Cardiac muscle cell (in vitro differentiated cells and primary cell): ENCODE results near the gene AUH. TPM values are rescaled to one million over a fixed set of nuclear protein-coding genes. Genes with fewer than 3 reads are reported as not detected.

Source experiments
- DNase-seq, 2 donors: peaks; one replicate each; pipeline versions ENCODE4 v3.0.0 to v3.0.0-alpha.2; 2010 to 2017; ENCODE audit warnings: low read depth in 1 of 2, low spot score in 1 of 2
- H3K27ac ChIP-seq: fragments of 200-600 bp; sonication (generic); 2 replicates; pipeline ENCODE4 v1.5.1; 2016
- H3K27me3 ChIP-seq: fragments of 200-600 bp; sonication (generic); 2 replicates; pipeline ENCODE4 v1.6.0; 2016; ENCODE audit warnings: control low read depth
- H3K36me3 ChIP-seq: fragments of 200-600 bp; sonication (generic); 2 replicates; pipeline ENCODE4 v1.5.1; 2016; ENCODE audit warnings: control low read depth
- H3K4me1 ChIP-seq: fragments of 200-600 bp; sonication (generic); 2 replicates; pipeline ENCODE4 v1.8.1; 2017; ENCODE audit warnings: low read depth, mild to moderate bottlenecking, mixed run types
- H3K4me3 ChIP-seq: fragments of 200-600 bp; sonication (generic); 2 replicates; pipeline ENCODE4 v1.5.1; 2016; ENCODE audit warnings: mild to moderate bottlenecking
- H3K9me3 ChIP-seq: fragments of 200-600 bp; sonication (generic); 2 replicates; pipeline ENCODE4 v1.5.1; 2017; ENCODE audit warnings: low read depth, mild to moderate bottlenecking, control low read depth
- polyA plus RNA-seq: library from polyadenylated mRNA; unstranded; fragments of >200 nt; fragmentation: Nextera tagmentation; extraction: Ambion mirVana; gene quantifications from 2 replicates; pipeline ENCODE4 v1.2.1, GENCODE V29; 2016
- total RNA-seq: library from RNA; depleted of rRNA; stranded (reverse); fragments of >200 nt; gene quantifications from 2 replicates; pipeline ENCODE4 v1.2.3, GENCODE V29; 2016
- TF ChIP-seq, protein P1 (sequence below): IDR thresholded peaks from 2 replicates; pipeline ENCODE4 v1.5.1; 2012; ENCODE audit warnings: low read depth, mild to moderate bottlenecking, low read length

Gene AUH
- total and polyA plus RNA-seq, 2 experiments from 2014 or later, result 52.0 to 68.8 TPM

DNA sequence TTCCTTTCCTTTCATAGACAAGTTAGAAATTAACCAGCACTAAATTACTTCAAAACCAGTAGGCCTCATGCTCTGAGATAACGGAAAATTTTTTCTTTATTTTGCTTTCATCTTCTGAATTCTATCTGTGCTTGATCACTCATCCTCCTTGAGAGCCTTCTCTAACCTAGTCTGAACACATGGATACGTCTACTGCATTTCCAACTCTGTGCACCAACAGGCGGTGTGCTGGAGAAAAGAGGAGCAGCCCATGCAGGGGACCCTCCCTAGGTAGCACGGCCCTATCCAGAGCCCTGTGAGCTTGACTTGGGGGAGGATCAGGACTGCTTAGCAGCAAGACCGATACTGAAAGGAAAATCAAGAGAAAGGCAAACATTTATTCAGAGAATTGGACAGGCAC lies 149.8 kb downstream of the AUH start:
- Histone ChIP-seq H3K27ac (peak overlapping the region; percentile 41), H3K36me3 (peaks cover 4% of the 10 kb centered on the region)
- TF ChIP-seq, protein P1, sequence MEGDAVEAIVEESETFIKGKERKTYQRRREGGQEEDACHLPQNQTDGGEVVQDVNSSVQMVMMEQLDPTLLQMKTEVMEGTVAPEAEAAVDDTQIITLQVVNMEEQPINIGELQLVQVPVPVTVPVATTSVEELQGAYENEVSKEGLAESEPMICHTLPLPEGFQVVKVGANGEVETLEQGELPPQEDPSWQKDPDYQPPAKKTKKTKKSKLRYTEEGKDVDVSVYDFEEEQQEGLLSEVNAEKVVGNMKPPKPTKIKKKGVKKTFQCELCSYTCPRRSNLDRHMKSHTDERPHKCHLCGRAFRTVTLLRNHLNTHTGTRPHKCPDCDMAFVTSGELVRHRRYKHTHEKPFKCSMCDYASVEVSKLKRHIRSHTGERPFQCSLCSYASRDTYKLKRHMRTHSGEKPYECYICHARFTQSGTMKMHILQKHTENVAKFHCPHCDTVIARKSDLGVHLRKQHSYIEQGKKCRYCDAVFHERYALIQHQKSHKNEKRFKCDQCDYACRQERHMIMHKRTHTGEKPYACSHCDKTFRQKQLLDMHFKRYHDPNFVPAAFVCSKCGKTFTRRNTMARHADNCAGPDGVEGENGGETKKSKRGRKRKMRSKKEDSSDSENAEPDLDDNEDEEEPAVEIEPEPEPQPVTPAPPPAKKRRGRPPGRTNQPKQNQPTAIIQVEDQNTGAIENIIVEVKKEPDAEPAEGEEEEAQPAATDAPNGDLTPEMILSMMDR, result no peak

DNA sequence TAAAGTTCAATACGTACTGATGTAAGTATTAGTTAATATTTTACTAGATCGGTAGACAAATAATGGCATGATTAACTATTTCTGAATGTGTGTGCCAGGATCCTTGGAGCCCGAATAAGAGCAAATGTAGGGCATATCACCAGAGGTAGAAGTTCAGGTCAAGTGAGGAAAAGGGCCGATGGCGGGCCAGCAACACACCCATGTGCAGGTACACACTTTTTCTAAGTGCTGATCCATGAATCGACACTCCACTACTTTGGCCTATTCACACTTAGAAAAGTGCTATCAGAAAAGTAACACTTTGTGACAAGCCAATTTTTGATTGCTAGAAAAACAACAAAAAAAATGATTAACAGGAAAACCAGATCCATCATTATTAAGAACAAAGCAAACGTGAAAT lies 150.3 kb downstream of the AUH start:
- Histone ChIP-seq H3K36me3 (peaks cover 4% of the 10 kb centered on the region), H3K9me3 (no peaks in the 10 kb centered on the region), H3K4me3 (no peak overlapping the region), H3K27ac (no peak overlapping the region), H3K27me3 (no peaks in the 10 kb centered on the region), H3K4me1 (peaks cover 17% of the 10 kb centered on the region)
- TF ChIP-seq, protein P1, result no peak
- DNase-seq, result no peak

More for the DNA sequence above, 149.8 kb downstream of the AUH start:
- Histone ChIP-seq H3K9me3 (no peaks in the 10 kb centered on the region), H3K27me3 (no peaks in the 10 kb centered on the region), H3K4me1 (peaks cover 17% of the 10 kb centered on the region), H3K4me3 (no peak overlapping the region)
- no peak for DNase-seq

DNA sequence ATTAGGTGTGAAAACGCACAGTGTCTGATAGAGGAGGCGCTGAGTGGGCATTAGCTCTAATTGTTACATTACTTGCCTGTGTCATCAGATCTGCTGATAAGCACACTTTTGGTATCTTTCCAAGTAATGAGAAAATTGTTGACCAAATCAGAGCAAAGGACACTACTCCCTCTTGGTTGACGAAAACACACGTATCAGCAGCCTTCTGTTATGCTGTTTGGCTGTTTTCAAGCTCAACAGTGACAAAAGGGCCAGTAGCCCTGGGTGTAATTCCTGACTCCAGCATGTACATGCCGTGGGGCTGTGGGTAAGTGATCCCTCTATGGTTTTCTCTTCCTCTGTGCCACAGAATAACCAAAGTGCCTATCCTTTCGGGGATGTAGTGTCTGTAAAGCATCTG lies 151.4 kb downstream of the AUH start:
- TF ChIP-seq, protein P1, result no peak
- Histone ChIP-seq H3K27me3 (no peaks in the 10 kb centered on the region), H3K4me1 (peaks cover 17% of the 10 kb centered on the region), H3K9me3 (no peaks in the 10 kb centered on the region), H3K36me3 (peaks cover 4% of the 10 kb centered on the region), H3K4me3 (no peak overlapping the region), H3K27ac (no peak overlapping the region)
- no peak for DNase-seq

DNA sequence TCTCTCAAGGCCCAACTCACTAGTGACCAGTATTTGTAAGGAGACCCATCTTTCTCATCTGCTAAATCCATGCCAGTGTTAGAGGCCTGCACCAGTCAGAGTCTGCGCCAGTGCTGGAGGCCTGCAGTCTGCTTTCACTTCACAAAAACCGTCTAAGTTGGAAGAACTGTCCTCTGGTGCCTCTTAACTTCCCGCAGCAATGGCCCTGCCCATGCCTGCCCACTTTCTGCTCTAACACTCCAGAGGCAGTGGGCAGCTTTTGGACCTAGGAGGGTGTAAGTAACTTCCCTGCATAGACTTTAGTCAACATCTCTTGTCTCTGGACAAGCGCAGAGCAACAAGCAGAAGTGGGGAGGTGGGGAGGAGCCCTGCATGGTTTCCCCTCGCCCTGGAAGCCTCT lies 152.9 kb downstream of the AUH start:
- Histone ChIP-seq H3K4me3 (no peak overlapping the region), H3K9me3 (no peaks in the 10 kb centered on the region), H3K4me1 (peaks cover 17% of the 10 kb centered on the region), H3K36me3 (peaks cover under 1% of the 10 kb centered on the region), H3K27ac (no peak overlapping the region), H3K27me3 (no peaks in the 10 kb centered on the region)
- no peak for DNase-seq
- TF ChIP-seq, protein P1, result no peak

DNA sequence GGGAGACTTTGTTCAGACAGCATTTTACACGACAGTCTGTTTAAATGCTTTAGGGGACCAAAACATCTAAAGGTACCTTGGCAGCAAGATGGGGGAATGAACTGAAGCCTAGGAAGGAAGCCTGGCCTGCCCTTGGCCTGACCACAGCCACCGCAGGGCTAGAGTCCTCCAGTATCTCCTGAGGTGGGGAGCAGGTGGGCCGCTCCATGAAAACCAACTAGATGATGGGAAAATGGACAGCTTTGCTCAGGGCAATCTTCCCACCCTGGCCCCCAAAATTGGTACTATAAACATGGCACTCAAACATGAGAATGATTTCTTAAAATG lies 153.3 kb downstream of the AUH start:
- H3K36me3 ChIP-seq, result no peaks in the 10 kb centered on the region
- H3K9me3 ChIP-seq, result no peaks in the 10 kb centered on the region
- H3K27me3 ChIP-seq, result no peaks in the 10 kb centered on the region
- peak overlapping the region; percentile 88 for H3K27ac ChIP-seq
- H3K4me3 ChIP-seq, result no peak overlapping the region
- TF ChIP-seq, protein P1, result no peak
- no peak for DNase-seq
- peaks cover 17% of the 10 kb centered on the region for H3K4me1 ChIP-seq
